Activated naive CD8-positive, alpha-beta T cell treated with anti-CD3 and anti-CD28 coated beads for 36 hours (primary cell): ENCODE results near the gene FGF11. TPM values are rescaled to one million over a fixed set of nuclear protein-coding genes. Genes with fewer than 3 reads are reported as not detected.
A peak's percentile ranks its signal among the peaks of the same experiment; 100 is the strongest.

Source experiments
- DNase-seq: peaks from one replicate; pipeline ENCODE4 v3.0.0; 2021
- H3K27ac Mint-ChIP-seq: one replicate; pipeline ENCODE4 v1.8.0; 2022; ENCODE audit warnings: mild to moderate bottlenecking, moderate library complexity, mixed read lengths
- H3K27me3 Mint-ChIP-seq: one replicate; pipeline ENCODE4 v1.8.0; 2022; ENCODE audit warnings: mild to moderate bottlenecking, mixed read lengths
- H3K36me3 Mint-ChIP-seq: one replicate; pipeline ENCODE4 v1.8.0; 2021; ENCODE audit warnings: mild to moderate bottlenecking, mixed read lengths
- H3K4me1 Mint-ChIP-seq: one replicate; pipeline ENCODE4 v1.8.0; 2021; ENCODE audit warnings: mixed read lengths
- H3K4me3 Mint-ChIP-seq: one replicate; pipeline ENCODE4 v1.8.0; 2022; ENCODE audit warnings: mild to moderate bottlenecking, moderate library complexity, mixed read lengths
- H3K9me3 Mint-ChIP-seq: one replicate; pipeline ENCODE4 v1.8.0; 2022; ENCODE audit warnings: mixed read lengths
- total RNA-seq, 2 experiments: library from RNA; stranded (reverse); gene quantifications; one replicate each; pipeline ENCODE4 v1.2.3, GENCODE V29; 2021

FGF11 gene
- total RNA-seq, 2 experiments from 2014 or later, result 7.6 to 9.2 TPM

DNA sequence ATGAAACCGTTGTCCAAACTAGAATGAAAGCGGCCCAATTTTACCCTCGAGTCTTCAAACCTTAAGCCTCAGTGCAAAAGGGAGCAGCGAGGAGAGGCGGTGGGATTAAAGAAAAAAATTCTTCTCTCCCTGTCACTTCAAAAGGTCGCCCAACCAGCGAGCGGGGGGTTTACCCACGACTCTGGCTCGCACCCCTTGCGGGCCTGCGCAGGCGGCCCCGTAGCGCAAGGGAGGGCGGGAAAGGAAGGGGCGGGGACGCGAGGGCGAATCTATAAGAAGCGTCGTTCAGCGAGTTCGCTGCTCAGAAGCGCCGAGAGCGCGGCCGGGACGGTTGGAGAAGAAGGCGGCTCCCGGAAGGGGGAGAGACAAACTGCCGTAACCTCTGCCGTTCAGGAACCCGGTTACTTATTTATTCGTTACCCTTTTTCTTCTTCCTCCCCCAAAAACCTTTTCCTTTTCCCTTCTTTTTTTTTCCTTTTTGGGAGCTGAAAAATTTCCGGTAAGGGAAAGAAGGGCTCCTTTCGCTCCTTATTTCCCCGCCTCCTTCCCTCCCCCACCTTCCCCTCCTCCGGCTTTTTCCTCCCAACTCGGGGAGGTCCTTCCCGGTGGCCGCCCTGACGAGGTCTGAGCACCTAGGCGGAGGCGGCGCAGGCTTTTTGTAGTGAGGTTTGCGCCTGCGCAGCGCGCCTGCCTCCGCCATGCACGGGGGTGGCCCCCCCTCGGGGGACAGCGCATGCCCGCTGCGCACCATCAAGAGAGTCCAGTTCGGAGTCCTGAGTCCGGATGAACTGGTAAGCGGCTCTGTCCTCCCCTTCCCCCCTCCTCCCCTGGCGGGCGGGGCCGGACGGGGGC is 45.0 kb downstream of the FGF11 start, which contains the start of gene POLR2A:
Gene POLR2A, plus strand, starts transcription at position 300 of the 852 bp plus-strand sequence.
- H3K27me3 Mint-ChIP-seq, result no peaks in the 10 kb centered on the region
- peaks cover 33% of the 10 kb centered on the region for H3K36me3 Mint-ChIP-seq
- peak; percentile 95 for DNase-seq
- H3K4me3 Mint-ChIP-seq, result peak within 1 kb of the TSS; percentile 92
- peak within 1 kb of the TSS; percentile 100 for H3K27ac Mint-ChIP-seq
- H3K4me1 Mint-ChIP-seq, result peaks cover 56% of the 10 kb centered on the region
- no peaks in the 10 kb centered on the region for H3K9me3 Mint-ChIP-seq

DNA sequence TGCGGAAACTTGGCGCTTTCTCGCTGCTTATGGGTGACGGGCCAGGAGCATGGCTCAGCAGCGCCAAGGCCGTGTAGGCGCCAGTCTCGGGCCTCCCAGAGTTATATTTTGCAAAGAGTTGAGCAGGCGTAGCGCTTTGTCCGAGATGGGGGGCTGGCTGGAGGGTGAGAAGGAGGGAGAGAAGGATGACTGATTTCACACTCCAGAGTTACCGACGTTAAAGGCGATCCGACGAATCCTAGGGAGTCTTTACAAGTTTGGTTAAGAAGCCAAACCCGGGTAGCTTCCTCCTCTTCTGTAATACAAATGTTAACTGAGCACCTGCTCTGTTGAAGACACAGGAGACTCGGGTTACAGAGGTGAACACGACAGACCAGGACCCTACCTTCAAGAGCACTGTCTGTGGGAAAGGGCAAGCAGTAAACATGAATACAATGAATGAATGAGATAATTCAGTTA is 45.6 kb downstream of the FGF11 start:
- no peak for DNase-seq
- H3K27ac Mint-ChIP-seq, result peak overlapping the region; percentile 100
- peak overlapping the region; percentile 92 for H3K4me3 Mint-ChIP-seq
- H3K27me3 Mint-ChIP-seq, result no peaks in the 10 kb centered on the region
- no peaks in the 10 kb centered on the region for H3K9me3 Mint-ChIP-seq
- peaks cover 31% of the 10 kb centered on the region for H3K36me3 Mint-ChIP-seq
- peaks cover 59% of the 10 kb centered on the region for H3K4me1 Mint-ChIP-seq

GRCh38 chr17:7486181-7486580 is 46.9 kb downstream of the FGF11 start:
- Mint-ChIP-seq H3K27me3 (no peaks in the 10 kb centered on the region), H3K9me3 (no peaks in the 10 kb centered on the region), H3K4me3 (peak overlapping the region; percentile 92), H3K36me3 (peaks cover 35% of the 10 kb centered on the region), H3K4me1 (peaks cover 58% of the 10 kb centered on the region), H3K27ac (peak overlapping the region; percentile 42)
- no peak for DNase-seq

DNA sequence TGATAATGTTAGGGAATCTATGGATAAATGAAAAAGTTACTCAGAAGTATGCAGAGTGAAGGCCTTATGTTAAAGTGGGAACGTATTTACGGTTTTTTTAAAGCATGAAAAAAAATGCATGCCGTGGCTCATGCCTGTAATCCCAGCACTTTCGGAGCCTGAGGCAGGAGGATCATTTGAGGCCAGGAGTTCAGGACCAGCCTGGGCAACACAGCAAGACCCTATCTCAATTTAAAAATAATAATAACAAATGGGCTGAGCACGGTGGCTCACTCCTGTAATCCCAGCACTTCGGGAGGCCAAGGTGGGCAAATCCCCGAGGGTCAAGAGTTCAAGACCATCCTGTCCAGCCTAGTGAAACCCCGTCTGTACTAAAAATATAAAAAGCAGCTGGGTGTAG is 50.8 kb downstream of the FGF11 start:
- Mint-ChIP-seq H3K4me1 (peaks cover 57% of the 10 kb centered on the region), H3K27ac (no peak overlapping the region), H3K36me3 (peaks cover 51% of the 10 kb centered on the region), H3K4me3 (no peak overlapping the region), H3K27me3 (no peaks in the 10 kb centered on the region), H3K9me3 (no peaks in the 10 kb centered on the region)
- DNase-seq, result no peak

DNA sequence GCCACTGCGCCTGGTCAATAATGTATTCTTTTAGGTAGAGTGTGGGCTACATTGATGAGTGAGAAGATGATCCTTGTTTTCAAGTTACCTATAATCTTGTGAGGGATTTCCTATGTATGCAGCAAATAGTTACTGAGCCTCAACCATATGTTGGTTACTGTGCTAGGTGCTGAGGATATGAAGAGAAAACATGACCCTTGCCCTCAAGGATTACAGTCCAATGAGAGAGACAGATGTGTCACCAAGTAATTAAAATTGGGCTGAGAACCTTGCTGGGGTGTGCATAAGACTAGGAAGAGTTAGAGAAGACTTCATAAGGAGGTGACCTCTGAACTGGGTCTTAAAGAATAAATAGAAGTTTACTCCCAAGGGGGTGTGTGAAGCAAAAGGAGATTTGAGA is 52.3 kb downstream of the FGF11 start:
- DNase-seq, result no peak
- peaks cover 47% of the 10 kb centered on the region for H3K4me1 Mint-ChIP-seq
- no peaks in the 10 kb centered on the region for H3K9me3 Mint-ChIP-seq
- H3K27ac Mint-ChIP-seq, result no peak overlapping the region
- peaks cover 46% of the 10 kb centered on the region for H3K36me3 Mint-ChIP-seq
- no peaks in the 10 kb centered on the region for H3K27me3 Mint-ChIP-seq
- H3K4me3 Mint-ChIP-seq, result no peak overlapping the region

GRCh38 chr17:7493941-7494340 is 54.6 kb downstream of the FGF11 start:
- Mint-ChIP-seq H3K27ac (peak overlapping the region; percentile 32), H3K4me1 (peaks cover 35% of the 10 kb centered on the region), H3K4me3 (no peak overlapping the region), H3K36me3 (peaks cover 43% of the 10 kb centered on the region), H3K9me3 (no peaks in the 10 kb centered on the region), H3K27me3 (no peaks in the 10 kb centered on the region)
- DNase-seq, result no peak

Other genes starting within 250 kb of the FGF11 start
- gene DLG4, start 219.7 kb upstream of the FGF11 start, total RNA-seq, result 1 to 10 TPM; 8.9 to 9.8 TPM
- gene ACADVL, start 219.6 kb upstream of the FGF11 start, total RNA-seq, result 100 to 1,000 TPM; 245 to 256 TPM
- 10 to 100 TPM; 64.4 to 66.5 TPM for gene DVL2, start 205.0 kb upstream of the FGF11 start, total RNA-seq
- 10 to 100 TPM; 28.1 to 28.8 TPM for gene PHF23, start 200.1 kb upstream of the FGF11 start, total RNA-seq
- gene GABARAP, start 197.1 kb upstream of the FGF11 start, total RNA-seq, result 100 to 1,000 TPM; 112 to 113 TPM
- 100 to 1,000 TPM; 180 to 191 TPM for gene CTDNEP1, start 187.8 kb upstream of the FGF11 start, total RNA-seq
- gene ELP5, start 187.3 kb upstream of the FGF11 start, total RNA-seq, result 100 to 1,000 TPM in 1 of 2 experiments, 10 to 100 TPM in 1; 99.0 to 110 TPM
- 1 to 10 TPM in 1 of 2 experiments, under 1 TPM in 1; 0.90 to 1.6 TPM for gene CLDN7, start 177.0 kb upstream of the FGF11 start, total RNA-seq
- gene SLC2A4, start 157.8 kb upstream of the FGF11 start, total RNA-seq, result under 1 TPM; 0.54 to 0.56 TPM
- under 1 TPM; 0.19 to 0.24 TPM for gene YBX2, start 144.9 kb upstream of the FGF11 start, total RNA-seq
- 1,000 to 10,000 TPM; 1,429 to 1,492 TPM for gene EIF5A, start 131.9 kb upstream of the FGF11 start, total RNA-seq
- gene GPS2, start 124.2 kb upstream of the FGF11 start, total RNA-seq, result 10 to 100 TPM; 58.4 to 62.6 TPM
- 10 to 100 TPM; 44.1 to 46.0 TPM for gene NEURL4, start 110.2 kb upstream of the FGF11 start, total RNA-seq
- gene ACAP1, start 103.0 kb upstream of the FGF11 start, total RNA-seq, result 100 to 1,000 TPM; 235 to 238 TPM
- gene KCTD11, start 87.3 kb upstream of the FGF11 start, total RNA-seq, result 1 to 10 TPM; 4.0 to 4.5 TPM
- gene TMEM95, start 84.4 kb upstream of the FGF11 start, total RNA-seq, result not detected
- gene TNK1, start 58.4 kb upstream of the FGF11 start, total RNA-seq, result 1 to 10 TPM; 4.3 to 5.0 TPM
- 10 to 100 TPM; 63.0 to 66.8 TPM for gene PLSCR3, start 45.0 kb upstream of the FGF11 start, total RNA-seq
- 10 to 100 TPM; 42.7 to 44.3 TPM for gene TMEM256, start 35.4 kb upstream of the FGF11 start, total RNA-seq
- 1 to 10 TPM; 8.8 to 9.3 TPM for gene NLGN2, start 31.7 kb upstream of the FGF11 start, total RNA-seq
- not detected for gene SPEM1, start 19.2 kb upstream of the FGF11 start, total RNA-seq
- gene SPEM2, start 13.9 kb upstream of the FGF11 start, total RNA-seq, result not detected
- not detected for gene SPEM3, start 10.7 kb upstream of the FGF11 start, total RNA-seq
- 10 to 100 TPM; 10.4 TPM for gene TMEM102, start 4.1 kb upstream of the FGF11 start, total RNA-seq
- 10 to 100 TPM; 10.6 to 11.3 TPM for gene CHRNB1, start 5.5 kb downstream of the FGF11 start, total RNA-seq
- 10 to 100 TPM; 16.7 TPM for gene ZBTB4, start 40.1 kb downstream of the FGF11 start, total RNA-seq
- not detected for gene SLC35G6, start 41.9 kb downstream of the FGF11 start, total RNA-seq
- 100 to 1,000 TPM; 198 to 200 TPM for gene POLR2A, start 44.9 kb downstream of the FGF11 start, total RNA-seq
- gene TNFSF12, start 109.5 kb downstream of the FGF11 start, total RNA-seq, result 10 to 100 TPM; 11.6 to 15.1 TPM
- 1 to 10 TPM; 6.3 to 7.3 TPM for gene TNFSF13, start 119.2 kb downstream of the FGF11 start, total RNA-seq
- gene SENP3, start 122.4 kb downstream of the FGF11 start, total RNA-seq, result 100 to 1,000 TPM in 1 of 2 experiments, 10 to 100 TPM in 1; 96.5 to 100 TPM
- gene CD68, start 140.1 kb downstream of the FGF11 start, total RNA-seq, result 1 to 10 TPM; 6.6 to 6.7 TPM
- 10 to 100 TPM; 72.8 to 77.2 TPM for gene MPDU1, start 144.3 kb downstream of the FGF11 start, total RNA-seq
- gene SOX15, start 150.6 kb downstream of the FGF11 start, total RNA-seq, result under 1 TPM; 0.28 to 0.35 TPM
- 10 to 100 TPM; 35.5 to 37.0 TPM for gene FXR2, start 175.4 kb downstream of the FGF11 start, total RNA-seq
- 10 to 100 TPM; 15.4 to 15.5 TPM for gene SAT2, start 188.3 kb downstream of the FGF11 start, total RNA-seq
- not detected for gene SHBG, start 190.6 kb downstream of the FGF11 start, total RNA-seq
- under 1 TPM in 1 of 2 experiments, not detected in 1; 0.10 TPM for gene ATP1B2, start 211.4 kb downstream of the FGF11 start, total RNA-seq
- gene TP53, start 248.0 kb downstream of the FGF11 start, total RNA-seq, result 100 to 1,000 TPM; 137 to 142 TPM
- 10 to 100 TPM; 22.8 to 27.4 TPM for gene WRAP53, start 249.0 kb downstream of the FGF11 start, total RNA-seq